MM.1S (cell line): ENCODE results near the gene UST.

Source experiments
- EZH2 ChIP-seq: fragments of 300-600 bp; sonication (generic); optimal IDR thresholded peaks from 2 replicates; pipeline ENCODE3; 2017; ENCODE audit warnings: low read depth, mild to moderate bottlenecking, antibody characterized with exemption, low read length, mixed read lengths
- EZH2phosphoT487 ChIP-seq: fragments of 300-600 bp; sonication (generic); IDR thresholded peaks from 2 replicates; pipeline ENCODE4 v1.6.1; 2018; ENCODE audit warnings: antibody characterized with exemption, low read length
- TF ChIP-seq, protein P1 (sequence below): fragments of 300-600 bp; sonication (generic); IDR thresholded peaks from 2 replicates; pipeline ENCODE4 v1.5.1; 2016; ENCODE audit warnings: antibody characterized with exemption, low read length, mixed read lengths

DNA sequence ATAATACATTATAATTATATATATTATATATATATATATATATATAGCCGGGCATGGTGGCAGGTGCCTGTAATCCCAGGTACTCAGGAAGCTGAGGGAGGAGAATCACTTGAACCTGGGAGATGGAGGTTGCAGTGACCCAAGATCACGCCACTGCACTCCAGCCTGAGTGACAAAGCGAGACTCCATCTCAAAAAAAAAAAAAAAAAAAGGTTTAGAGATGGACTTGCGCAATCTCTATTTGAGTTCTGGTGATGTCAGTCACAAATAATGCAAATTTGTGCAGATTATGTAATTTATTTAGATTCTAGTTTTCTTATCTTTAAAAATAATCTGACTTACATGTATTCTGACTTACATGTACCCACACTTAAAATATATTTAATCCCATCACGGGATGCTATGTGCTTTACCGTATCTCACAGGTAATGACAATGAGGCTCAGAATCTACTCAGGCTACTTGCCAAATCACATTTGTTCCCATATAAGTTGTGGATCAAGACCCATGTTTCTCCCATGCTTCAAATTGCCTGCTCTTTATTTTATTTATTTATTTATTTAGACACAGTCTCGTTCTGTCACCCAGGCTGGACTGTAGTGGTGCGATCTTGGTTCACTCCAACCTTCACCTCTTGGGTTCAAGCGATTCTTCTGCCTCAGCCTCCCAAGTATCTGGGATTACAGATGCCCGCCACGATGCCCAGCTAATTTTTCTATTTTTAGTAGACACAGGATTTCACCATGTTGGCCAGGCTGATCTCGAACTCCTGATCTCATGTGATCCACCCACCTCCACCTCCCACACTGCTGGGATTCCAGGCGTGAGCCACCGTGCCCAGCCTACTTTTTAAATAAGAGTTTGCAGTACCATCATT is 7.6 kb upstream of the UST start:
- TF ChIP-seq, protein P1, sequence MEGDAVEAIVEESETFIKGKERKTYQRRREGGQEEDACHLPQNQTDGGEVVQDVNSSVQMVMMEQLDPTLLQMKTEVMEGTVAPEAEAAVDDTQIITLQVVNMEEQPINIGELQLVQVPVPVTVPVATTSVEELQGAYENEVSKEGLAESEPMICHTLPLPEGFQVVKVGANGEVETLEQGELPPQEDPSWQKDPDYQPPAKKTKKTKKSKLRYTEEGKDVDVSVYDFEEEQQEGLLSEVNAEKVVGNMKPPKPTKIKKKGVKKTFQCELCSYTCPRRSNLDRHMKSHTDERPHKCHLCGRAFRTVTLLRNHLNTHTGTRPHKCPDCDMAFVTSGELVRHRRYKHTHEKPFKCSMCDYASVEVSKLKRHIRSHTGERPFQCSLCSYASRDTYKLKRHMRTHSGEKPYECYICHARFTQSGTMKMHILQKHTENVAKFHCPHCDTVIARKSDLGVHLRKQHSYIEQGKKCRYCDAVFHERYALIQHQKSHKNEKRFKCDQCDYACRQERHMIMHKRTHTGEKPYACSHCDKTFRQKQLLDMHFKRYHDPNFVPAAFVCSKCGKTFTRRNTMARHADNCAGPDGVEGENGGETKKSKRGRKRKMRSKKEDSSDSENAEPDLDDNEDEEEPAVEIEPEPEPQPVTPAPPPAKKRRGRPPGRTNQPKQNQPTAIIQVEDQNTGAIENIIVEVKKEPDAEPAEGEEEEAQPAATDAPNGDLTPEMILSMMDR: no peak
- TF ChIP-seq EZH2: no peak
- no peak for TF ChIP-seq EZH2phosphoT487
